Mesenchymal stem cell (in vitro differentiated cells and primary cell): ENCODE results near the gene KCTD5. TPM values are rescaled to one million over a fixed set of nuclear protein-coding genes. Genes with fewer than 3 reads are reported as not detected.
"Not testable (repeated sequence)": the region's sequence is repeated elsewhere in the genome, so short reads cannot be mapped to it uniquely, and the experiment has no call there.

Experiments
- DNase-seq: peaks from one replicate; pipeline ENCODE4 v3.0.0-alpha.2; 2013
- H2AFZ ChIP-seq: one replicate; pipeline ENCODE4 v1.6.1; 2013; ENCODE audit warnings: low read depth, mild to moderate bottlenecking, control low read depth, inconsistent platforms, low read length, moderate library complexity
- H2AK5ac ChIP-seq: 2 replicates; pipeline ENCODE4 v1.6.1; 2013; ENCODE audit warnings: low read length, moderate library complexity, mild to moderate bottlenecking, inconsistent platforms; ENCODE audit not compliant: severe bottlenecking
- H2BK120ac ChIP-seq: one replicate; pipeline ENCODE4 v1.6.1; 2013; ENCODE audit warnings: low read depth, mild to moderate bottlenecking, inconsistent platforms, low read length, moderate library complexity
- H2BK12ac ChIP-seq, 2 experiments: one replicate each; pipeline ENCODE4 v1.6.1; 2013; ENCODE audit warnings: inconsistent platforms in 2 of 2, low read length in 2 of 2, mild to moderate bottlenecking in 2 of 2, moderate library complexity in 2 of 2, control low read depth in 1 of 2
- H2BK15ac ChIP-seq: one replicate; pipeline ENCODE4 v1.6.1; 2013; ENCODE audit warnings: mild to moderate bottlenecking, low read depth, inconsistent platforms; ENCODE audit not compliant: poor library complexity, severe bottlenecking
- H2BK5ac ChIP-seq: 2 replicates; pipeline ENCODE4 v1.6.1; 2013; ENCODE audit warnings: low read depth, mild to moderate bottlenecking, low read length, control low read depth, inconsistent platforms; ENCODE audit not compliant: poor library complexity, severe bottlenecking
- H3K14ac ChIP-seq, 2 experiments: one replicate each; pipeline ENCODE4 v1.6.1; 2013; ENCODE audit warnings: inconsistent platforms in 2 of 2, low read length in 2 of 2, control low read depth in 1 of 2, mild to moderate bottlenecking in 1 of 2, moderate library complexity in 1 of 2
- H3K18ac ChIP-seq, 2 experiments: one replicate each; pipeline ENCODE4 v1.6.1; 2013; ENCODE audit warnings: inconsistent platforms in 2 of 2, low read length in 2 of 2, control low read depth in 1 of 2, low read depth in 1 of 2, mild to moderate bottlenecking in 1 of 2
- H3K23ac ChIP-seq, 2 experiments: one replicate each; pipeline ENCODE4 v1.6.1; 2013; ENCODE audit warnings: inconsistent platforms in 2 of 2, low read length in 2 of 2, mild to moderate bottlenecking in 2 of 2, moderate library complexity in 2 of 2, control low read depth in 1 of 2
- H3K27ac ChIP-seq: 2 replicates; pipeline ENCODE4 v1.5.1; 2013; ENCODE audit warnings: mild to moderate bottlenecking, moderate library complexity, low read length, control low read depth, inconsistent platforms; ENCODE audit not compliant: poor library complexity, severe bottlenecking
- H3K27me3 ChIP-seq, 2 experiments: 2 replicates each; pipeline versions ENCODE4 v1.6.1 to v1.7.0; 2013; ENCODE audit warnings: low read length in 2 of 2, mild to moderate bottlenecking in 2 of 2, moderate library complexity in 2 of 2, control low read depth in 1 of 2, inconsistent platforms in 1 of 2; ENCODE audit not compliant: control insufficient read depth in 1 of 2, insufficient read depth in 1 of 2
- H3K36me3 ChIP-seq, 2 experiments: 2 replicates each; pipeline versions ENCODE4 v1.6.1 to v1.7.0; 2013; ENCODE audit warnings: low read length in 2 of 2, control low read depth in 1 of 2, inconsistent platforms in 1 of 2, low read depth in 1 of 2, mild to moderate bottlenecking in 1 of 2; ENCODE audit not compliant: insufficient read depth in 2 of 2, control insufficient read depth in 1 of 2
- H3K4ac ChIP-seq, 2 experiments: one replicate each; pipeline ENCODE4 v1.6.1; 2013; ENCODE audit warnings: inconsistent platforms in 2 of 2, low read length in 2 of 2, mild to moderate bottlenecking in 2 of 2, moderate library complexity in 2 of 2, control low read depth in 1 of 2, low read depth in 1 of 2
- H3K4me1 ChIP-seq: 2 replicates; pipeline ENCODE4 v1.6.1; 2013; ENCODE audit warnings: low read depth, low read length, control low read depth; ENCODE audit not compliant: control insufficient read depth, insufficient read depth
- H3K4me2 ChIP-seq: 2 replicates; pipeline ENCODE4 v1.6.1; 2013; ENCODE audit warnings: low read length, mild to moderate bottlenecking, inconsistent platforms; ENCODE audit not compliant: poor library complexity, severe bottlenecking
- H3K4me3 ChIP-seq, 2 experiments: 2 replicates each; pipeline versions ENCODE4 v1.5.1 to v1.7.0; 2013; ENCODE audit warnings: low read length in 2 of 2, mild to moderate bottlenecking in 2 of 2, control low read depth in 1 of 2, low read depth in 1 of 2; ENCODE audit not compliant: insufficient read depth in 1 of 2
- H3K79me1 ChIP-seq: replicated peaks from 2 replicates; pipeline ENCODE4 v1.6.1; 2013; ENCODE audit warnings: mild to moderate bottlenecking, control low read depth, low read length, inconsistent platforms; ENCODE audit not compliant: poor library complexity, severe bottlenecking
- H3K9ac ChIP-seq: 2 replicates; pipeline ENCODE4 v1.7.0; 2013; ENCODE audit warnings: mild to moderate bottlenecking, low read length, moderate library complexity
- H3K9me3 ChIP-seq: 2 replicates; pipeline ENCODE4 v1.7.0; 2013; ENCODE audit warnings: mild to moderate bottlenecking, low read length; ENCODE audit not compliant: control insufficient read depth
- H4K8ac ChIP-seq: one replicate; pipeline ENCODE4 v1.6.1; 2013; ENCODE audit warnings: inconsistent platforms, mild to moderate bottlenecking, low read length, moderate library complexity
- H4K91ac ChIP-seq: one replicate; pipeline ENCODE4 v1.6.1; 2013; ENCODE audit warnings: mild to moderate bottlenecking, low read length, inconsistent platforms
- WGBS: methylation state at CpG from one replicate; pipeline ENCODE4 v1.1.7; 2013; ENCODE audit warnings: mixed read lengths; 5-methylcytosine and 5-hydroxymethylcytosine counted together
- polyA plus RNA-seq, 2 experiments: library from polyadenylated mRNA; stranded (reverse); fragments of 200-250 nt; gene quantifications; one replicate each; pipeline ENCODE4 v1.2.3, GENCODE V29; 2013

Gene KCTD5
- 29.8 TPM for polyA plus RNA-seq (2013, experiment 1 of 2)
- 29.1 TPM for polyA plus RNA-seq (2013, experiment 2 of 2)

DNA sequence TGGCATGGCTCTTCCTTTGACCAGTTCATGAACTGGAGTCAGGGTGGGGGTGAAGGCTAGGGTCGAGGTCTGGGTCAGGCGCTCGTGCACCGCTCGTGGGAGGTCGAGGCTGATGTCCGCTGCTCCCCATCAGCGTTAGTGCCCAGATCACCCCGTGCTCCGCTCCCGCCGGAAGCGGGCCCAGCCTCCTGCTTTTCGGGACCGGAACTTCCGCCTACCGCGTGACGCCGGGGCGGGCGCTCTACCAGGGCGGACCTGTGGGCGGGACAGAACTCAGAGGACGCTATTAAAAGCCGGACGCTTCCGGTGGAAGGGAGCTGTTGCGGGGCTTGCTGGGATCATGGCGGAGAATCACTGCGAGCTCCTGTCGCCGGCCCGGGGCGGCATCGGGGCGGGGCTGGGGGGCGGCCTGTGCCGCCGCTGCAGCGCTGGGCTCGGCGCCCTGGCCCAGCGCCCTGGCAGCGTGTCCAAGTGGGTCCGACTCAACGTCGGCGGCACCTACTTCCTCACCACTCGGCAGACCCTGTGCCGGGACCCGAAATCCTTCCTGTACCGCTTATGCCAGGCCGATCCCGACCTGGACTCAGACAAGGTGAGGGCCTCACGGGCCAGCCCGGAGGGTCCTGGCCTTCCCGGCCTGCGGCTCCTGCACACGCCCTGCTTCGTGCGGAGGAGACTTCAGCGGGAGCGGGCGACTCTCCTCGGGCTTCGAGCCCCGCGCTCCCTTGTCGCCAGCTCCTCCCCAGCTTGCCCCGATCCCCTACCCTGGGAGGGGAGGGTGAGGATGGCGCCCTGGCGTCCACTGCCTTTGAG is at the start of gene KCTD5:
Gene KCTD5, plus strand, starts transcription at position 315 of the 813 bp plus-strand sequence. Its CDS starts 26 bp downstream, at position 341.
- Histone ChIP-seq H3K4me2 (peak within 1 kb of the TSS; percentile 90), H3K9me3 (no peaks in the 10 kb centered on the region), H3K79me1 (peaks cover 5% of the 10 kb centered on the region), H2AFZ (peak within 1 kb of the TSS; percentile 91), H4K91ac (peak within 1 kb of the TSS; percentile 97), H3K23ac (peak within 1 kb of the TSS in 1 of 2 experiments; percentile 34), H3K4ac (peak within 1 kb of the TSS; percentile 81 to 90), H2BK5ac (no peak within 1 kb of the TSS), H3K4me3 (peak within 1 kb of the TSS; percentile 85 to 99), H3K14ac (peak within 1 kb of the TSS in 1 of 2 experiments; percentile 61), H3K4me1 (peaks cover 12% of the 10 kb centered on the region), H3K36me3 (no peaks in the 10 kb centered on the region), H3K27me3 (no peaks in the 10 kb centered on the region), H2BK12ac (peak within 1 kb of the TSS in 1 of 2 experiments; percentile 42), H2AK5ac (no peak within 1 kb of the TSS), H2BK15ac (peak within 1 kb of the TSS; percentile 90), H2BK120ac (no peak within 1 kb of the TSS), H3K9ac (peak within 1 kb of the TSS; percentile 99), H3K27ac (peak within 1 kb of the TSS; percentile 49), H4K8ac (peak within 1 kb of the TSS; percentile 99), H3K18ac (peak within 1 kb of the TSS; percentile 84 to 98)
- DNase-seq = peak; percentile 97
- WGBS = 0% methylated on average over 64 of the region's 73 CpGs

GRCh38 chr16:2639071-2639721 is 43.1 kb upstream of the KCTD5 start:
- not testable (repeated sequence) for H3K36me3 ChIP-seq, H2AK5ac ChIP-seq, H3K14ac ChIP-seq, H3K27me3 ChIP-seq, H3K27ac ChIP-seq, H2BK12ac ChIP-seq, H3K18ac ChIP-seq, H4K8ac ChIP-seq, H2AFZ ChIP-seq, H3K4me1 ChIP-seq, H3K4ac ChIP-seq, H3K9ac ChIP-seq, H3K9me3 ChIP-seq, H2BK120ac ChIP-seq, H4K91ac ChIP-seq, H3K4me3 ChIP-seq, H3K79me1 ChIP-seq, DNase-seq, H3K4me2 ChIP-seq, H2BK15ac ChIP-seq, H3K23ac ChIP-seq, H2BK5ac ChIP-seq
- no CpG with 5 or more reads among the region's 12 CpGs for WGBS

- H3K4me3 ChIP-seq, H3K27me3 ChIP-seq, H3K14ac ChIP-seq, H2AFZ ChIP-seq, H2BK120ac ChIP-seq, H4K91ac ChIP-seq, H4K8ac ChIP-seq, H3K79me1 ChIP-seq, H2BK5ac ChIP-seq, H3K18ac ChIP-seq, H2AK5ac ChIP-seq, H3K9me3 ChIP-seq, H2BK12ac ChIP-seq, H2BK15ac ChIP-seq, H3K4ac ChIP-seq, H3K4me1 ChIP-seq, H3K4me2 ChIP-seq, H3K27ac ChIP-seq, H3K9ac ChIP-seq, H3K23ac ChIP-seq, H3K36me3 ChIP-seq, DNase-seq: not testable (repeated sequence)
- no CpG with 5 or more reads among the region's 9 CpGs for WGBS
These were observed 42.6 kb upstream of the KCTD5 start for GRCh38 chr16:2639722-2640072.

GRCh38 chr16:2642561-2642960 is 39.8 kb upstream of the KCTD5 start:
- not testable (repeated sequence) for H3K14ac ChIP-seq, H2BK15ac ChIP-seq, H3K23ac ChIP-seq, H2BK120ac ChIP-seq, H2BK12ac ChIP-seq, H4K8ac ChIP-seq, H3K9ac ChIP-seq, H3K36me3 ChIP-seq, H3K79me1 ChIP-seq, H3K18ac ChIP-seq, H3K9me3 ChIP-seq, H2AFZ ChIP-seq, H3K4me3 ChIP-seq, H3K27ac ChIP-seq, H2BK5ac ChIP-seq, H4K91ac ChIP-seq, DNase-seq, H3K4ac ChIP-seq, H3K27me3 ChIP-seq, H3K4me2 ChIP-seq, H3K4me1 ChIP-seq, H2AK5ac ChIP-seq
- no CpG with 5 or more reads among the region's 17 CpGs for WGBS
